HG03108 (cell line): Measurements from ENCODE around the gene UBE2L6.

Experiments
- ATAC-seq: cut with Tn5 transposase; IDR thresholded peaks from one replicate; pipeline ENCODE4 v1.9.1; 2021; ENCODE audit warnings: moderate library complexity; ENCODE audit not compliant: unreplicated experiment

The UBE2L6 gene

DNA sequence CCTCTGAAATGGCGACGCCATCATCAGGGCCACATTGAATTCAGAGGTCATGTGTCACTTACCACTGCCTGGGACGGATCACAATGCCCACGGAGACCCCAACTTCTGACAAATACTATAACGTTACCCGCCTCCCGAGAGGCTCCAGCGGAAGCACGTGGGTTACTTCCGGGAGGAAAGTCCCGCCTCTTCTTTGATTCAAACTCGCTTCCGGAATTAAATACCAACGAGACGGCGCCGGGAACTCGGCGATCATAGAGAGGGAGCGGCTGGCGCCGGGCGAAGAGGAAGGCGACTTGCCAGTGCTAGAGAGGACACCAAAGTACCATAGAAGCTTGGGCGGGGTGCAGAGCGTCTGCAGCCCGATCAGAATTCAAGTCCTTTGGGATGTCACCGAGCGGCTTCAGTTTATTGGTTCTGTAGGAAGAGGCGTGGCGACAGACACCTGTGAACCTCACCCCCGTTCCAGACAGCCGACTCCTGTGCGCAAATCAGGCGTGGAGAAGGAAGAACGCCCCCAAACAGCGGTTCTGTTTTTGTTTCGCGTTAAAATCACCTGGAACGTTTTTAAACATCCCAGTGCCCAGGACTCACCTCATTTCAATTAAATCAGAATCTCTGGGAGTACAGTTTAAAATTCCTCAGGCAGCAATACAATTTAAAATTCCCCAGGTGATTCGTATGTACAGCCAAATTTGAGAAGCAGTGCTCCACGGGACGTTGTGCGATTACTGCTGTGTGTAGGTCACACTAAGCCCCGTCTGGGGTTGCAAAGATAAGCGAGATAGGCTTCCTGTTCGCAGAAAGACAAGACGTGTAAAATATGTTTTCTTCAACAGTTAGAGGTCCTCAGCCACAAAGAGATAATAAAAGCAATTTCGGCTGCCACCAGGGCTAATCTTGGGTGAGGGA is 36.6 kb downstream of the UBE2L6 start, which contains the start of gene TIMM10:
Gene TIMM10, minus strand, starts transcription at position 159 of the 912 bp plus-strand sequence. CDS start 565 bp downstream, outside the sequence.
- ATAC-seq = peak; percentile 97

GRCh38 chr11:57530215-57530595 is 37.3 kb downstream of the UBE2L6 start:
- no peak for ATAC-seq

- no peak for ATAC-seq
Observed at GRCh38 chr11:57529012-57529411, 38.5 kb downstream of the UBE2L6 start.

DNA sequence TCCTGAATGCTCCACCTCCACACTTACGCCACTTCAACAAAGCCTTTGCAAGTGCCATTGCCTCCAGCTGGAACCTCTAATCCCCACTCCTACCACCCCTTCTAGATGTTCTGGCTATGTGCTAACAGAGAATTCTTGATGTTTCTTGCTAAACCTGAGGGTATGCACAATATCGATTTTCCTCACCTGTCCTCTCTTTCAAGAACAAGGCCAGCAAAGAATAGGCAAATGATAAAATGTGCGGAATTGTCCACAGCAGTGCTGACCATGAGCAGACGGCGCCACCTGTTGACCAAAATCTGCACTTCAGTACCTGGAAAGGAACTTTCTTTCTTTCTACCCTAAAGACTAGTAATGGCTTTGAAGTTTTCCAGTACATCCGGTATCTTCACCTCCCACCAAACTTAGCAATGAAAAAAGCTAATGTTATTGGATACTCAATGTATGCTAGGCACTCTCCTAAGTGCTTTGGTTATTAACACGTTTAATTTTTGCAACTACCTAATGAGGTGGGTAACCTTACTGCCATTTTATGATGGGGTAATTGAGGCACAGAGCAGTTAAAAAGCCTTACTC is 40.3 kb downstream of the UBE2L6 start:
- no peak for ATAC-seq

DNA sequence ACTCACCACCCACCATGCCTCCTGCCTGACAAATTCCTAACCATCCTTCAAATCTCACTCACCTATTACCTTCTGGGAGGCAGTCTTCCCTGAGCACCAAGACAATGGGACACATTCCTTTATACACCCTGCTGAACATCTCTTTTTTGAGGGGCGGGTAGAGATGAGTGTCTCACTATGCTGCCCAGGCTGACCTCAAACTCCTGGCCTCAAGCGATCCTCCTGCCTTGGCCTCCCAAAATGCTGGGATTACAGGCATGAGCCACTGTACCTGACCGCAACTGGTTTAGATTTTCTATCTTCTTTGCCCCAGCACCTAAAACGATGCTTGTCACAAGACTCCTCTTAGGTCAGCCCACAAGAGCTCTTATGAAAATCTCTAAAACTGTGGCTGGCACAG is 44.1 kb downstream of the UBE2L6 start:
- ATAC-seq = no peak

GRCh38 chr11:57521116-57521515 is 46.4 kb downstream of the UBE2L6 start:
- ATAC-seq = no peak

GRCh38 chr11:57516061-57516443 is 51.4 kb downstream of the UBE2L6 start:
- ATAC-seq = no peak

- ATAC-seq = no peak
Observed at GRCh38 chr11:57515332-57516060, 52.0 kb downstream of the UBE2L6 start, which contains the start of gene SLC43A1. TSS of gene SLC43A1 (minus strand) at chr11:57515702. CDS start at chr11:57514111, 1,591 bp downstream.

- peak; percentile 47 for ATAC-seq
Observed at GRCh38 chr11:57514538-57515331, 52.7 kb downstream of the UBE2L6 start.

GRCh38 chr11:57513911-57514537 is 53.4 kb downstream of the UBE2L6 start:
- peak; percentile 28 for ATAC-seq

- ATAC-seq = no peak
Observed at GRCh38 chr11:57513452-57513795, 54.0 kb downstream of the UBE2L6 start.

GRCh38 chr11:57512646-57513451 is 54.6 kb downstream of the UBE2L6 start:
- ATAC-seq = no peak

GRCh38 chr11:57511741-57512430 is 55.6 kb downstream of the UBE2L6 start:
- ATAC-seq = no peak

- no peak for ATAC-seq
Observed at GRCh38 chr11:57508341-57509170, 58.9 kb downstream of the UBE2L6 start.

GRCh38 chr11:57506522-57506921 is 61.0 kb downstream of the UBE2L6 start:
- ATAC-seq = no peak

GRCh38 chr11:57504511-57504910 is 63.0 kb downstream of the UBE2L6 start:
- ATAC-seq = no peak

GRCh38 chr11:57502870-57503269 is 64.6 kb downstream of the UBE2L6 start:
- no peak for ATAC-seq

GRCh38 chr11:57502376-57502775 is 65.1 kb downstream of the UBE2L6 start:
- no peak for ATAC-seq
